KOPT-K1 (cell line): Measurements from ENCODE around the gene CC2D1A.

Experiments
- H3K27ac ChIP-seq: fragments of 200-600 bp; sonication (generic); 2 replicates; pipeline ENCODE4 v1.5.1; 2016; ENCODE audit warnings: antibody characterized with exemption, mild to moderate bottlenecking, low read depth, low read length; ENCODE audit not compliant: poor library complexity, severe bottlenecking
- H3K36me3 ChIP-seq: fragments of 200-600 bp; sonication (generic); 2 replicates; pipeline ENCODE4 v1.5.1; 2017; ENCODE audit warnings: antibody characterized with exemption, mild to moderate bottlenecking, low read length, moderate library complexity; ENCODE audit not compliant: insufficient read depth
- H3K9me3 ChIP-seq: fragments of 200-600 bp; sonication (generic); 2 replicates; pipeline ENCODE4 v1.5.1; 2017; ENCODE audit warnings: antibody characterized with exemption, low read length, mild to moderate bottlenecking; ENCODE audit not compliant: insufficient read depth, poor library complexity, severe bottlenecking

Gene CC2D1A

DNA sequence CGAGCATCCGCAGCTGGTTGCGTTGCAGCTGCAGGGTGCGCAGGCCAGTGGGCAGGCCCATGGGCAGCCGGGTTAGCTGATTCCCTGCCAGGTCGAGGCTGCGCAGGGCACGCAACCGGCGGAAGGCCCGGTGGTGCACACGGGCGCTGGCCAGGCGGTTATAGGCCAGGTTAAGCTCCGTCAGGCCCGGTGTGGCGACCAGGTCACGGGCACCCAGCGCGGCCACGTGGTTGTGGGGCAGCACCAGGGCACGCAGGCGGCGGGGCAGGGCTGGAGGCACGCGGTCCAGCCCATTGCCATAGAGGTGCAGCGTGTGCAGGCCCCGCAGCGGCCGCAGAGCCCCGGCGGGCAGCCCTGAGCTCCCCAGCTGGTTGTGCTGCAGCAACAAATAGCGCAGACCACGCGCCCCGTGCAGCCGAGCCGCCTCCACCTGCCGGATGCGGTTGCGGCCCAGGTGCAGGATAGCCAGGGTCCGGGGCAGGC is 27.0 kb downstream of the CC2D1A start:
- peaks cover 17% of the 10 kb centered on the region; the same call in 1 of the 2 replicates for H3K36me3 ChIP-seq
- H3K9me3 ChIP-seq = no peaks in the 10 kb centered on the region
- H3K27ac ChIP-seq = no peak overlapping the region

DNA sequence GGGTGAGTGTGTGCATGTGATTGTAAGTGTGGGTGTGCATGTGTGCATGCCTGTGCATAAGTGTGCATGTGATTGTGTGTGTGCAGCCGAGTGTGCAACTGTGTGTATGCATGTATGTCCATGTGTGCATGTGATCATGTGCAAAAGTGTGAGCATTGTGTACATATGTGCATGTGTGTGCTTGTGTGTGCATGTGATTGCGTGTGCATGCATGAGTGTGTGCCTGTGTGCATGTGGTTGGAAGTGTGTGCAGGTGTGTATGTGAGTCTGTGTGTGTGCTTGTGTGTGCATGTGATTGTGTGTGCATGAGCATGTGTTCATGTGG is 28.7 kb downstream of the CC2D1A start:
- Histone ChIP-seq H3K27ac (no peak overlapping the region), H3K36me3 (0 out of 2 replicates have a peak, but pooled peaks cover 12% of the 10 kb centered on the region)

DNA sequence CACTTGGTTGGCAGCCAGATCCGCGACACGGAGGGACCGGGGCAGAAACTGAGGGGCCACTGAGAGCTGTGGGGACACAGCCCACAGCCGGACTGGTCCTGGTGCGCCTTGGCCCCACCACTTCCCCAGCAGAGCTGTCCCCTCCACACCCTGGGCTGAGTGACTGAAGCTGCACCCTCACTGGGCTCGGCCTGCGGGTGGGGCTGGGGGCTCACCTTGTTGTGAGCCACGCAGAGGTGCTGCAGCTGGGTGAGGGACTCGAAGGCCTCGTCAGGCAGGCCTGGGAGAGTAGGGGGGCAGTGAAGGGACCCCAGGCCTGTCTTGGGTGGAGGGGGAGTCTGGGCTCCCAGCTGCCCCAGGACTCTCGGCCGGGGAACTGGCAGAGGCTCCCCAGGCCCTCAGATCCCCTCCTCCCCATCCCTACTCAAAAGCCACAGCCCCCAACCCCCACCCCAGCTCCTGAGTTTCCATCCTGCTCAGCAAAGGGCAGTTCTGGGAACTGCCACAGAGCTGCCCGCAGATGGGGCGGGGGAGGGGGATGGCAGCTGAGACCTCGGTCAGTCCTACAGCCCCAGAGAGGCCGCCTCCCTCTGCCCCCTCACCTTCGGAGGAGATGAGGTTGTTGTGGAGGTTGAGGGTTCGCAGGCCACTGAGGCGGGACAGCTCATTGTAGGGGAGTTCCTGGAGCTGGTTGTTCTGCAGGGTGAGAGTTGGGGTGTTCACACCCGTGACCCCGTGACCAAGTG is 29.9 kb downstream of the CC2D1A start:
- H3K36me3 ChIP-seq = 0 out of 2 replicates have a peak, but pooled peaks cover 1% of the 10 kb centered on the region
- H3K27ac ChIP-seq = no peak overlapping the region
- H3K9me3 ChIP-seq = no peaks in the 10 kb centered on the region

More for the DNA sequence above, 28.7 kb downstream of the CC2D1A start:
- H3K9me3 ChIP-seq = no peaks in the 10 kb centered on the region

DNA sequence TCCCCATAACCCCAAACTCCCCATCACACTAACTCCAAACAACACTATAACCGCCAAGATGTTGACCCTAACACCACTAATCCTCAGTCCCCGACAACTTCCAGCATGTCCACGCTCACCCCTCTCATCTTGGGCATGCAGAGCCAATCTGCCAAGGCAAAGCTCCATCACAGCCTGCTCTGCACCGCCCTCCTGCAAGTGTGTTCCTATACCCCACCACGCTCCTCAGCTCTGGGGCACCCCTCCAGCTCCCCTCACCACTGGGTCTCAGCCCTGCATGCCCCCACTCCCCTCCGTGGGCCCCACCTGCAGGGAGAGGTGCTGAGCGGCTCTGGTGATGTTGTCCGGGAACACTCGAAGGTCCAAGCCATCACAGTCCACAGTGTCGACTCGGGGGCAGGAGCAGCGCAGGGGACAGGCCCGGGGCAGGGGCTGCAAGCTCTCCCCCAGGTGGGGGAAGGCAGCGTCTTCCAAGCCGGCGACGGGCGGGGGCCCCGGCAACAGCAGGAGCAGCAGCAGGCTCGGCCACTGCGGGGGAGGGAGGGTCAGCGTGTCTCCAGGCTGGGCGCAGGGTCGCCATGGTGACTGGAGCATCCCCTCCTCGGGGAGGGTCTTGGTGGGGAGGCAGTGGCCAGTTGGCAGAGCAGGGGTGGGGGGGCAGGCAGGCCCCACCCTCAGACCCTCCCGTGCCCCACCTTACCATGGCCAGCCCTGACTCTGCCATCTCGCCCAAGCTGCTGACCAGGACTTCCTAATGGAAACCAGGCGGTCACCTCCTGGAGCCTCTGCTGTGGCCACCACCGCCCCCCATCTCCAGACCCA is 31.7 kb downstream of the CC2D1A start:
- Histone ChIP-seq H3K36me3 (no peaks in the 10 kb centered on the region), H3K9me3 (no peaks in the 10 kb centered on the region), H3K27ac (no peak overlapping the region)

DNA sequence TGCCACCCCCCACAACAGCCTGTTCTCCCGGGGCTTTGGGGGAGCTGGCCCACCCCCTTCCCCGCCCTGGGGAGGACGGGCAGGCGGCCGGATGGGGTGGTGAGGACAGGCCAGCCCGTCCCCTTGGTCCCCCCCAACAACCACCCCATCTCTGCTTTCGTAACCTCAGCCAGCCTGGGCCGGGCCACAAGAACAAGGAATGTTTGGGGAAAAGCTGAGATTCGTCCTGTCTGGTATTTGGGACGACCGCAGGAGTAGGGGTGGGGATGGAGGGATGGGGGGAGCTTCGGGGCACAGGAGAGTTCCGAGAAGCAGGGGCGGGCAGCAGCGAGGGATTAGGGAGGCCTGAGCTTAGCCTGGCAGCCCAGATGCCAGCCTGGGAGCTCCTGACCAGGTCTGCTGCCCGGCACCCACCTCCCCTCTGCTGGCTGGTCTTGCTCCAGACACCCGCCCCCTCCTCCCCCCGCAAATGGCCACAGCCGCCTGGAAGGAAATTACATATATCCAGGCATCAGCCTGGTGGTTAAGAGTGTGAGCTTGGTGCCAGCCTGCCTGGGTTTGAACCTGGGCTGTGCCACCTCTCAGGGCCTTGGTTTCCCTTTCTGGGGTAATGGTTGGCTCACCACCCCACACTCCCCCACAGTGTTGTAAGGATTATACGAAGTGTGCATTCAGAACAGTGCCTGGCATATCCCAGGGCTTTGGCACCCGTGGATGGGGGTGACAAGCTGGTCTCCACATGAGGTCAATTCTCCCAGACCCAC is 32.5 kb downstream of the CC2D1A start, which contains the start of gene PODNL1:
Gene PODNL1, minus strand, starts transcription at position 117 of the 764 bp plus-strand sequence. CDS start 236 bp downstream, outside the sequence.
- Histone ChIP-seq H3K27ac (no peak within 1 kb of the TSS), H3K36me3 (no peaks in the 10 kb centered on the region), H3K9me3 (no peaks in the 10 kb centered on the region)

DNA sequence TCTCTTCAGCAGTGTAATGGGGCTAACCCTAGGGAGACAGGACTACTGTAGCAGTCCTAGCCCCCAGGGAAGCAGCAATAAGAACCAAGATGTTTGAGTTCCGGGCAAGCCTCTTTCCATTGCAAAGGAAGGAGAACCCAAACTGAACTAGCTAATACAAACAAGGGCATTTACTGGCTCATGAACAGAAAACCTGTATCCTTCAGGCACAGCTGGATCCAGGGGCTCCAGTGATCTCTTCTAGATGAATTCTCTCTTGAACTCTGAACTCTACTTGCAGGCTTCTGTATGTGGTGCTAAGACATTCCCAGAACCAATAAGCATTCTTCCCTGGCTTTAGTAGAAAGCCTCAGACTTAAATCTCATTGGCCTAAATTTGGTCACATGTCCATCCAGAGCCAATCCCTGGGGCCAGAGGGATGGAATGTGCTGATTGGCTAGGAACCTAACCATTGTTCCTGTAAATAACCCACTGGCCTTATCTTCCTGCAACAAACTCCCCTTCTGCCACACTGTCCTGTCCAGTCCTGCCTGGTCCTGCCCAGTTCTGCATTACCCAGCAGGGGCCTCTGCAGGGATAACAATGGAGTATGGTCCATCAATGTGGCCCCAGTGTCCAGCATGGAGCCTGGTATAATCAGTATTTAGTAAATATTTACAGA is 36.2 kb downstream of the CC2D1A start:
- Histone ChIP-seq H3K36me3 (no peaks in the 10 kb centered on the region), H3K27ac (no peak overlapping the region), H3K9me3 (no peaks in the 10 kb centered on the region)

DNA sequence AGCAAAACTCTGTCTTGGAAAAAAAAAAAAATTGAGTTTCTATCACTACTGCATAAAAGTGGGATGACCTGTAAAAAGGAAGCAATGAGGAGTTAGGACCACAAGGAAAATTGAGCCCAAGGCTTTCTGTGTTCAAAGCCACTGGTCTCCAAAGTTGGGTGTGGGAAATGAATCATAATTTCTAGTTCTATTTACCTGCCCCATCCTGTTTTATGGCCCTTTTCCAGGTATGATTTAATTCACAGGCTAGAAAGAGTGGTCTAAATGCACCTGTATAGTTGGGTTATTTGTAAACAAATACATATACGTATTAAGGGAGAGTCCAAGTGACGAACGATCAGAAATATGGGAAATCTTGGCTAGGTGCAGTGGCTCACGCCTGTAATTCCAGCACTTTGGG is 40.4 kb downstream of the CC2D1A start:
- Histone ChIP-seq H3K36me3 (no peaks in the 10 kb centered on the region), H3K27ac (no peak overlapping the region), H3K9me3 (no peaks in the 10 kb centered on the region)

DNA sequence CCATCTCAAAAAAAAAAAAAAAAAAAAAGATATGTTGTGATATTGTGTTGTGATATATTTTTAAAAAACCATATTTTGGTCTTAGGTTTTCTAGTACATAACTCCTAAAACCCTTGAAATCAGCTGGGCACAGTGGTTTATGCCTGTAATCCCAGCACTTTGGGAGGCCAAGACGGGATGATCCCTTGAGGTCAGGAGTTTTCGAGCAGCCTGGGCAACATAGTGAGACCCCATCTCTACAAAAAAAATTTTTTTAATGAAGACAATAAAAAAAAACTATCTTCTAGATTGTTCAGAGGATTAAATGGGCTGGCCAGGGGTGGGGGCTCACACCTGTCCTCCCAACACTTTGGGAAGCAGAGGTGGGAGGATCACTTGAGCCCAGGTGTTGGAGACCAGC is 45.0 kb downstream of the CC2D1A start:
- no peak overlapping the region for H3K27ac ChIP-seq
- H3K9me3 ChIP-seq = no peaks in the 10 kb centered on the region
- peaks cover 25% of the 10 kb centered on the region for H3K36me3 ChIP-seq

DNA sequence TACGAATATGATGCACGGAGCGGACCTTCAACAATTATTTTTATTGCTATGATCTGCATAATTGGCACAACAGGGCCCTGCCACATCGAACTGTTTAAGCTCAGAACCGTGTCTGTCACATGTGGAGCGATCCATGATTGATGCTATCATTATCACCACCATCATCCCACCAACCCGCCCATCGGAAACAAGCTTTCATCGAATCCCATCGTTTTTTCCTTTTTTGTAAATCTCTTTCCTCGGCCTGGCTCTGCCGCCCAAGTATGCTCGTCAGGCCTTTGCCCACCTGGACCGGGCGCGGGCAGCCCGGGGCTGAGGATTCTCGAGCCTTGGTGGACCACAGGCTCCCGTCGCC is 45.8 kb downstream of the CC2D1A start:
- H3K9me3 ChIP-seq = no peaks in the 10 kb centered on the region
- H3K27ac ChIP-seq = peak overlapping the region; percentile 92
- H3K36me3 ChIP-seq = peaks cover 32% of the 10 kb centered on the region

DNA sequence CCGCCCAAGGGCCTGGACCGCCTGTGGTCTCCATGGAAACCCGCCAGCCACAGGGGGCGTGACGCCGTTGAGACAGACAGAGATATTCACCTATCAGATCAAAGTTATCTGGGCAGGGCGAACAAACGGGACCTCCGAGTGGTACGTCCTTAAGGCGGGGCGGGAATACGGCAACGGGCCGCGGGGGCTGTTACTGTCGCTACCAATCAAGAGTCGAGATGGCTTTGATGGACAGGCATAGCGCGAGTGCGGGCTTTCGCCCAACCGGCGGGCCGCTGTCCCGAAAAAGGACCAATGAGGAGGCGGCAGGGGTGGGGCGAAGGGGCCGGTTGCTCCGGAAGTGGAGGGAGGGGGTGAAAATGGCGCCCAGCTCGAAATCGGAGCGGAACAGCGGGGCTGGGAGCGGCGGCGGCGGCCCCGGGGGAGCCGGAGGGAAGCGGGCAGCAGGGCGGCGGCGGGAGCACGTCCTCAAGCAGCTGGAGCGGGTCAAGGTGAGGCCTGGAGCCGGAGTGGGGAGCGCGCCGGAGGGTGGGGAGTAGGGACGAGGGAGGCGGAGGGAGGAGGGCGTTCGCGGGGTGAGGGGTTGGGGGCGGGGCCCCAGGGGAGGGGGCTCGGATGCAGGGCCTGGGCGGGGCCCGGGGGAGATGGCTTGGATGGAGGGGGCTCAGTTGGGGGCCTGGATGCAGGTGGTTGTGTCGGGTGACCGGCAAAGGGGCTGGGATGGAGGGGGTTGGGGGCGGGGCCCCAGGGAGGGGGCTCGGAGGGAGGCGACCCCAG is 46.3 kb downstream of the CC2D1A start, which contains the start of gene DCAF15:
Gene DCAF15, plus strand, starts transcription at position 356 of the 777 bp plus-strand sequence. Its CDS starts 4 bp downstream, at position 360.
- Histone ChIP-seq H3K9me3 (no peaks in the 10 kb centered on the region), H3K36me3 (peaks cover 38% of the 10 kb centered on the region), H3K27ac (peak within 1 kb of the TSS; percentile 92)

DNA sequence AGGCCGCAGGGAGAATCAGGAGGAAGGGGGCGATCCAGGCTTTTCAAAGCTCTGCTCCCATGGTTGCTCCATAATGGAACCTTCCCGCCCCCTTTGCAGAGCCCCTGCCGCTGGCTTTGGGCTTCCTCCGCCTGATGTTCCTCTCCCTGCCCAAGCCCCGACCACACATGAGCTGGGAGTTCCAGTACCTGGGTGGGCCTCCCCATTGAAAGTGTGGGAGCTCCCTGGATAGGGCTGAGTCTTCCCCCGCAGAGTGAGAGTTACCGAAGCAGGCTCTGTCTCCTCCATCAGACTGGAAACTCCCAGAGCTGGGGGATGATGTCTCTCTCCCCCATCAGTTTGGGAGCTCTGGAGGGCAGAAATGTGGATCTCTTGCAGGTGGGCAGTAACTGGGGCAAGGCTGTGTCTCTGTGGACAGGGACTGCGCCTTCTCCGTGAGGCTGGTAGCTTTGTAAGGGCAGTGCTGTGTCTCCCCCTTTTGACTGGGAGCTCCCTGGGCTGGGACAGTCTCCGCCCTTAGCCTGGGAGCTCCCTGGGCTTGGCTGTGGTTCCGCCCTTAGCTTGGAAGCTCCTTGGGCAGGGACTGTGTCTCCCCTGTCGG is 47.0 kb downstream of the CC2D1A start:
- peak overlapping the region; percentile 92 for H3K27ac ChIP-seq
- H3K9me3 ChIP-seq = no peaks in the 10 kb centered on the region
- H3K36me3 ChIP-seq = peaks cover 45% of the 10 kb centered on the region

DNA sequence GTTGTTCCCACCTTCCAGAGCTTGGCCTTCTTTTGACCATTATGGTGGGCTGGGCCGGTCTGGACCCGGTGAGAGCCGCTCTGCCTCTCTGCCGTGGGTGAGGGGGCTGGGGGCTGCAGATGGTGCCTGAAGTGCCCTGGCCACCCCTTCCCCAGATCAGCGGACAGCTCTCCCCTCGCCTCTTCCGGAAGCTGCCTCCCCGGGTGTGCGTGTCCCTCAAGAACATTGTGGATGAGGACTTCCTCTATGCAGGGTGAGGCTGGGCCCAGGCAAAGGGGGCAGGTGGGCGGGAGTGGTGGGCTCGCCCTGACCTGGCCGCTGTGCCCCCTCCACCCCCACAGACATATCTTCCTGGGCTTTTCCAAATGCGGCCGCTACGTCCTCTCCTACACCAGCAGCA is 48.2 kb downstream of the CC2D1A start:
- Histone ChIP-seq H3K9me3 (no peaks in the 10 kb centered on the region), H3K27ac (no peak overlapping the region), H3K36me3 (peaks cover 56% of the 10 kb centered on the region)

DNA sequence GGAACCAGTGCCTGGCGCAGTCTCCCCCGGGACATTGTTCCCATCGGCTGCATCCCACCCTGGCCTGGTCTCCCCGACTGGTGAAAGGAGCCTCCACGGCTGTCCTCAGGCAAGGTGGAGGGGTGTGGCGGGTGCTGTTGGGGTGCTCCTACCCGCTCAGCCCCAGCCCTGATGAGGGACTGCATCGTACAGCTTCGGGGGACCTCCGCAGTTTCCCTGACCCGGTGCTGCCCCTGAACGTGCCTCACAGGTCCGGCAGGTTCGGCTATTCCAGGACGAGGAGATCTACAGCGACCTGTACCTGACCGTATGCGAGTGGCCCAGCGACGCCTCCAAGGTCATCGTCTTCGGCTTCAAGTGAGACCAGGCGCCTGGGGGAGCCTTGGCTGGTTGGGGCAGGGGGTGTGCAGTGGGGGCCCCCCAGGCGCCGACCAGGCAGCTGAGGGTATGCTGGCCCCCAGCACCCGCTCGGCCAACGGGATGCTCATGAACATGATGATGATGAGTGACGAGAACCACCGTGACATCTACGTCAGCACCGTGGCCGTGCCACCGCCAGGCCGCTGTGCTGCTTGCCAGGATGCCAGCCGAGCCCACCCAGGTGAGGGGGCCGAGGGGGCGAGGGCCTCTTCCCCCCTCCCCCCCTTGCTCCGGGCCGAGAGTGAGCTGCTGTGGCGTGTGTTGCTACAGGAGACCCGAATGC is 49.8 kb downstream of the CC2D1A start:
- Histone ChIP-seq H3K27ac (no peak overlapping the region), H3K9me3 (no peaks in the 10 kb centered on the region), H3K36me3 (peaks cover 73% of the 10 kb centered on the region)
